Stimulated activated CD4-positive, alpha-beta T cell treated with anti-CD3 and anti-CD28 coated beads, Interleukin-2, amount 100 ng/mL, for 24 hours (primary cell): ENCODE results near the gene PMM1.
A peak's percentile ranks its signal among the peaks of the same experiment; 100 is the strongest.
"Not testable (repeated sequence)": the region's sequence is repeated elsewhere in the genome, so short reads cannot be mapped to it uniquely, and the experiment has no call there.

Source experiments
- DNase-seq, 2 donors: peaks; one replicate each; pipeline ENCODE4 v3.0.0-alpha.2; 2020

The PMM1 gene

DNA sequence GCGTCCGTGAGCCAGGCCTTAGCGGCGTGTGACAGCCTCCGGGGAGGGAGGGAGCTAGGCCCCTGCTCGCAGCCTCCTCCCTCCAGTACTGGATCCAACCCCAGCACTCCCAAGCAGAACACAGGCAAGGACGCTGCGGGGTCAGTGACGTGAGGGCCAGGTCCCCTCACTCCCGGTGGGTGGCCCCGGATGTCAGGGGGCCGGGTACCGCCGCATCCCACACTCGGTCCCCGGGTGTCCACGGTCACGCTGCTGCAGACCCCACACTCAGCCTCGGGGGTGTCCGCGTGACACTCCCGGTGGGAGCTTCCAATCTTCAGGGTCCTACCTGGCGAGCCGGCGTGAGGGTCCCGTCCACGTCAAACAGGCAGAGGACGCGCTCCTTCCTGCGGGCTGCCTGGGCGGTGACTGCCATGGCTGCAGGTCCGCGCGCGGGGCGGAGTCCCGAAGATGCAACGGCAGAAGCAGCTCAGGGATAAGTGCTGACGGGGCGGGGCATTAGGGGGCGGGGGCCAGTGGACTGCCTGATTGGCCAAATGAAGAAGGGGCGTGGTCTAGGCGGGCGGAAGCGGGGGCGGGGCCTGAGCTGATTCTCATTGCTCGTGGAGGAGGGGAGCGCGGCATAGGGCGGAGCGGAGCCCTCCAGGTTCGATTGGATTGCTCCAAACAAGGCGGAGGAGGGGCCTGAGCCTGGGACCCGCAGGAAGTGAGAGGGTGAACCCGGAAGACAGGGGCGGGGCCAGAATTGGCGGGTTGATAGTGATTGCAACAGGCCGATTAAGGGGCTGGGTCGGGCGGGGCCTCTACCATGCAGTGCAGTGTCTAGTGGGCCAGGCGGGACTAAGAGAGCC is at the start of gene PMM1:
PMM1 (minus strand) TSS at position 450 of the 851 bp plus-strand sequence; CDS start at position 415, 35 bp downstream.
- peak; percentile 100 for DNase-seq

DNA sequence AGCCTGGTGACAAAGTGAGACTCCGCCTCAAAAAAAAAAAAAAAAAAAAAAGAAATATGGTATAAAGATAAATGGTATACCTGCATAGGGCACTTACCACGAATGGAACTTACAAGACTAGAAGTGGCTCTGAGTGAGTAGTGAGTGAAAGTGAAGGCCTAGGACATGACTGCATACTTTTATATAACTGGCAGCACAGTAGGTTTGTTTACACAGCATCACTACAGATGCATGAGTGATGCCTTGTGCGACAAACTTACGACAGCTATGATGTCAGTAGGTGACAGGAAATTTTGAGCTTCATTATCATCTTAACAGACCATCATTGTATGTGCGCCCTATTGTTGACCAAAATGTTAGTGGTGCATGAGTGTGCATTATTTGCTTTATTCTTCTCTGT is 49.1 kb upstream of the PMM1 start:
- no peak for DNase-seq

DNA sequence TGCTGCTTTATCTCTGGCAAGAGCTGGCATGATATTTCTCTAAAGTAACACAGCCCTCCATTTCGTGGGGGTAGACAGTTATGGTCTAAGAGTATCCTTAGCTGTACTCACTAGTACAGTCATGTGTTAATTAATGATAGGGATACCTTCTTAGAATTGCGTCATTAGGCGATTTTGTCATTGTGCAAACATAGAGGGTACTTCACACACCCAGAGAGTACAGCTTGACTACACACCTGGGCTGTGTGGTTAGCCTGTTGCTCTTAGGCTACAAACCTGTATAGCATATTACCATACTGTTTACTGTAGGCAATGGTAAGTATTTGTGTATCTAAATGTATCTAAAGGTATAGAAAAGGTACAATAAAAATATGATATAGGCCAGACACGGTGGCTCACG is 48.5 kb upstream of the PMM1 start:
- no peak for DNase-seq

DNA sequence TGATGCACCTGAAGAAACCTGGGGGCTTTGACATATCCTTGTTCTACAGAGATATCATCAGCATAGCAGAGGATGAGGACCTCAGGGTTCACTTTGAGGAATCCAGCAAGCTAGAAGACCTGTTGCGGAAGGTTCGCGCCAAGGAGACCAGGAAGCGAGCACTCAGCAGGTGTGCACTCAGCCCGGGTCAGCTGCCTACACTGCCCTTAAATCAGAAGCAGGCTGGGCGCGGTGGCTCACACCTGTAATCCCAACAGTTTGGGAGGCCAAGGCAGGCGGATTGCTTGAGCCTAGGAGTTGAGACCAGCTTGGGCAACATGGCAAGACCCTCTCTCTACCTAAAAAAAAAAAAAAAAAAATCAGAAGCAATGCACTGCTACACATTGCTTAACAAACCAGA is 48.0 kb upstream of the PMM1 start:
- not testable (repeated sequence) for DNase-seq

DNA sequence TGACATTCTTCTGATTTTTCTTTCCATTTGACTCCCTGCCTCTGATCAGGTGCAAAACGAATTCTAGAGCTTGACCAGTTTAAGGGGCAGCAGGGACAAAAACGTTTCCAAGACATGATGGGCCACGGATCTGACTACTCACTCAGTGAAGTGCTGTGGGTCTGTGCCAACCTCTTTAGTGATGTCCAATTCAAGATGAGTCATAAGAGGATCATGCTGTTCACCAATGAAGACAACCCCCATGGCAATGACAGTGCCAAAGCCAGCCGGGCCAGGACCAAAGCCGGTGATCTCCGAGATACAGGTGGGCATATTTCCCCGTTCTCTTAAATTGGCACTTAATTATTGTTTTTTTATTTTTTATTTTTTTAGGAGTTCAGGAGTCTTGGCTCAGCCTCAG is 46.8 kb upstream of the PMM1 start:
- no peak for DNase-seq

DNA sequence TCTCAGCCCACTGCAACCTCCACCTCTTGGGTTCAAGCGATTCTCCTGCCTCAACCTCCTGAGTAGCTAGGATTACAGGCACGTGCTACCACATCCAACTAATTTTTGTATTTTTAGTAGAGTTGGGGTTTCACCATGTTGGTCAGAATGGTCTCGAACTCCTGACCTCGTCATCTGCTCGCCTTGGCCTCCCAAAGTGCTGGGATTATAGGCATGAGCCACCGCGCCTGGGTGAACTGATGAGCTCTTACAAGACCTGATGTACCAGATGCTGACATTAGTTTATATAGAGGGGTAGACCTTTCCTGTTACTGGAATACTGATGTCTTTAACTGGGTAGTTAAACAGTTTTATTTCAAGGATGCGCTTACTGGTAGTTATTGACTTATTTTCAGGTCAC is 45.0 kb upstream of the PMM1 start:
- not testable (repeated sequence) for DNase-seq

DNA sequence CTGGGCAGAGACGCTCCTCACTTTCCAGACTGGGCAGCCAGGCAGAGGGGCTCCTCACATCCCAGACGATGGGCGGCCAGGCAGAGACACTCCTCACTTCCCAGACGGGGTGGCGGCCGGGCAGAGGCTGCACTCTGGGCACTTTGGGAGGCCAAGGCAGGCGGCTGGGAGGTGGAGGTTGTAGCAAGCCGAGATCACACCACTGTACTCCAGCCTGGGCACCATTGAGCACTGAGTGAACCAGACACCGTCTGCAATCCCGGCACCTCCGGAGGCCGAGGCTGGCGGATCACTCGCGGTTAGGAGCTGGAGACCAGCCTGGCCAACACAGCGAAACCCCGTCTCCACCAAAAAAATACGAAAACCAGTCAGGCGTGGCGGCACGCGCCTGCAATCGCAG is 42.0 kb upstream of the PMM1 start:
- DNase-seq: not testable (repeated sequence)

DNA sequence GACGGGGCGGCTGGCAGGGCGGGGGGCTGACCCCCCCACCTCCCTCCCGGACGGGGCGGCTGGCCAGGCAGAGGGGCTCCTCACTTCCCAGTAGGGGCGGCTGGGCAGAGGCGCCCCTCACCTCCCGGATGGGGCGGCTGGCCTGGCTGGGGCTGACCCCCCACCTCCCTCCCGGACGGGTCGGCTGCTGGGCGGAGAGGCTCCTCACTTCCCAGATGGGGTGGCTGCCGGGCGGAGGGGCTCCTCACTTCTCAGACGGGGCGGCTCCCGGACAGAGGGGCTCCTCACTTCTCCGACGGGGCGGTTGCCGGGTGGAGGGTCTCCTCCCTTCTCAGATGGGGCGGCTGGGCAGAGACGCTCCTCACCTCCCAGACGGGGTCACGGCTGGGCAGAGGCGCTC is 41.5 kb upstream of the PMM1 start:
- not testable (repeated sequence) for DNase-seq

DNA sequence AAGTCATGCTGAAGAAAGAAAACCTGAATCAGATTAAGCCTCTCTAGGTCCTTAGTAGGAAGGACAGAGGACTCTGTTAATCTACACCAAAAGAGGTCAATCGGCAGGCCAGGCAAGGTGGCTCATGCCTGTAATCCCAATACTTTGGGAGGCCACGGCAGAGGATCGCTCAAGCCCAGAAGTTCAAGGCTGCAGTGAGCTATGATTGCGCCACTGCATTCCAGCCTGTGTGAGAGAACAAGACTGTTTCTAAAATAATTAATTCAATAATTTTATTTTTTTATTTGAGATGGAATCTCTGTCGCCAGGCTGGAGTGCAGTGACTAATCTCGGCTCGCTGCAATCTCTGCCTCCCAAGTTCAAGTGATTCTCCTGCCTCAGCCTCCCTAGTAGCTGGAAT is 35.9 kb upstream of the PMM1 start:
- DNase-seq: no peak

DNA sequence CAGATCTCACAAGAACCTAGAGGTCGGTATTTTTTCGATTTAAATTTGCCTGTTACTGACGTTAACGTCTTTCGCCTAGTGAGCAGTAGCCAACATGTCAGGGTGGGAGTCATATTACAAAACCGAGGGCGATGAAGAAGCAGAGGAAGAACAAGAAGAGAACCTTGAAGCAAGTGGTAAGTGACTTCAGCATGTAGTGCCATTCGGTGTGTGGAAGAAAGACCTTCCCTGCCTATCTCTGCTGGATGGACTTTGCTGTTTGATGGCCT is 32.2 kb upstream of the PMM1 start:
- no peak for DNase-seq

DNA sequence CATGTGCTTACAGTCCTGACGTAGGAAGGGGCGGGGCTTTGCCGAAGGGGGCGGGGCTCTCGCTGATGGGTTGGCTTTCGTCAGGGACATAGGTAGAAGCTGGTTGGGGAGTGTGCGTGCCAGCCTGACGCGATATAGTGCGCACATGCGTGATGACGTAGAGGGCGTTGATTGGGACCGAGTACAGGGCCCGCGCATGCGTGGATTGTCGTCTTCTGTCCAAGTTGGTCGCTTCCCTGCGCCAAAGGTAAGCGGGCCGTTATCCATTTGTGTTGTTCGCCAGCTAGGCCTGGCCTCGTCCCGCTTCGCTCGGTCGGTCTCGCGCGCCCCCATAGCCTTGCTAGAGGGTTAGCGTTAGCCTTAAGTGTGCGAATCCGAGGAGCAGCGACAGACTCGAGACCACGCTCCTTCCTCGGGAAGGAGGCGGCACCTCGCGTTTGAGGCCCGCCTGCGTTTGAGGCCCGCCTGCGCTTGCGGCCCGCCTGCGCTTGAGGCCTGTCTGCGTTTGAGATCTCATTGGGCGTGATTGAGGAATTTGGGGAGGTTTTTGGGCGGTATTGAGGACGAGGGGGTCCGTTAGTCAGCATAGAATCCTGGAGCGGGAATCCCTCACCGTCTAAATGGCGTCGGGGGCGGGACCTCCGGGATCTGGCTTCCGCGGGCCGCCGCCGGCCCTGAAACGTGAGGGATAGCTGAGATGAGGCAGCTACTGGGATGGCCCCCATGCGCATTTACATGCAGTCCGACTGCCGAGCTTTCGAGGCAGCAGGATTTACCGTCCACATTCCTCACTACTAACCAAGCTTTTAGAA is 31.7 kb upstream of the PMM1 start, which contains the start of gene XRCC6:
XRCC6 (plus strand) TSS at position 197 of the 812 bp plus-strand sequence. CDS start 710 bp downstream, outside the sequence.
- peak; percentile 100 for DNase-seq

DNA sequence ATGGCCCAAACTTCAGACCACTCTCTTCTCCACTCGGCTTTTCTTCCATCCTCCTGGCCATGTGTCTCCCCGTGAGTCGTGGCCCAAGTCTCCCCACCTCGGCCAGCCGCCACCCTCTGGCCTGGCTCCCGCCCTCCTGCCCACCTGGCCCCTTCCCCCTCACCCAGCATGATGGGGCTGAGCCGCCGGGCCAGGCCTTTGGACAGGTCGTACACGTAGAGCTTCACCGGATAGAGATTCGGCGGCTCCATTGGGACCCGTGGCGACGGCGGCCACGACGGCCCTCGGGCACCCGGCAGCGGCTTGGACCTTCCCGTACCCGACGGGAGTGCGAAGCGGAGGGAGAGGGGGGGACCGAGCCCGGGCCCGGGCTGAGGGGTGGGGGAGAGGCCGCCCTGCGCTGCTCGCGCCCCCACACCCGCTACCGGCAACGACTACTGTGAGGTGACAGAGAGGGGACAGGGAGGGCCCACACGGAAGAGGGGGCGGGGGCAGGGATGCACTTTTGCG is 31.0 kb upstream of the PMM1 start, which contains the start of gene DESI1:
DESI1 (minus strand) TSS at position 455 of the 510 bp plus-strand sequence; CDS start at position 251, 204 bp downstream.
- DNase-seq: peak in 1 of 2 donors; percentile 43

DNA sequence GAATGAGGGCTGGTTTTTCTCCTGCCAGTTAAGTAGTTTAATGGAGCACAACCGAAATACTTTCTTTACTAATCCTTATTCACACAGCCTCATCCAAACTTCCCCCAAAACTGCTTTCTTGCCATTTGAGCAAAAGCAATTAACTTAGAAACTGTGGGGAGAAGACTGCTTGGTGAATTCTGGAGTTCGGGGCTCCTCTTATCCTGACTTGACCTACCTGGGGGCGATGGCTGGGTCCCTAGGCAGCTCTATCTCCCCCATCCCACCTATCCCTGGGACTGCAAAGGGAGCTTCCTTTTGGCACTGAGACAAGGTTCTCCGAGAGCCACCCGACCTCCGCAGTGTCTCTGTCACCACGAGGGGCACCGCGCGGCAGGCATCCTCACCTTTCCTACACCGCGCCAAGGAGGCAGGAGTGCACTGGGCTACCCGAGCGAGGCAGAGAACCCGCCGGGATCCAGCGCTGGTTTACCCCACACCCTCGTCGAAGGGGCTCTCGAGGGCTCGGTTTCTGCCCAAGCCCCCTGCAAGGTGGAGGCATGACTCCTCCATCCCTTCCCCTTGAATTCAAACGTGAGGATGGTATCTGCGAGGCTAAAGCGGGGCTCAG is 30.4 kb upstream of the PMM1 start:
- DNase-seq: peak; percentile 58 to 60

DNA sequence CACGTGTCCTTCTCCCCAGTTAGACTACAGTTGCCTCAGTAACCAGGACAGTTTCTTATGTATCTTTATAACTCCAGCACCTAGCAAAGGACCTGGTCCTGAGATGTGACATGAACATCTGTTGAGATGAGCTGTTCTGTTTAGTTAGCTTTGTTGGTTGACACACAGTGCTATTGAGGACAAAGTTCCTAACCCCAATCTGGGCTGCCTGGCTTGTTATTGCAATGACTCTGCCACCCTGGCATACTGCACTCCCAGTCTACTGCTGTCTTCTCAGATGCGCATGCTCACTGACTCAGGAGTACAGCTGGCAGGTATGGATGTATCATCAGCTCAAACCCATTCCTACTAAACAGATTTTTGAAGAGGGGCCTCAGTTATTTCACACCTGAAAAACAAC is 23.8 kb upstream of the PMM1 start:
- DNase-seq: no peak

DNA sequence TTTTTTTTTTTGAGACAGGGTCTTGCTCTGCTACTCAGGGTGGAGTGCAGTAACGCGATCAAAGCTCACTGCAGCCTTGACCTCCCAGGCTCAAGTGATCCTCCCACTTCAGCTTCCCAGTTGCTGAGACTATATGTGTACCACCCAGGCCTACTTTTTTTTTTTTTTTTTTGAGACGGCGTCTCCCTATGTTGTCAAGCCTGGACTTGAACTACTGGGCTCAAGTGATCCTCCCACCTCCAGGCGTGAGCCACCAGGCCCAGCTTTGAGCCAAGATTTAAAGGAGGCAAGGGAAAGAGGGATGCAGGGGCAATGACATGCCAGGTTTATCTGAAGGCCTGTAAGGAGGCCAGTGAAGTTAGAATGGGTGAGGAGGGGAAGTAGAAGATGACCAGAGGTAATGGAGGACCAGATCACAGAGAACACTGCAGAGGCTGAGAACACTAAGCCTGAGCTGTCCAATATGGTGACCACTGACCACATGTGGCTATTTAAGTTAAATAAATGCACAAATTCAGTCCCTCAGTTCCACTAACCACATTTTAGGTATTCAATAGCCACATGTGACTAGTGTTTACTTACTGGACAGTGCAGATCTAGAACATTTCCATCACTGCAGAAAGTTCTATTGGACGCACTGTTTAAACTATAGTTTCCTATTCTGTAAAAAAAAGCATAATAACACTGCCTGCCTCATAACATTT is 23.1 kb upstream of the PMM1 start:
- no peak for DNase-seq

DNA sequence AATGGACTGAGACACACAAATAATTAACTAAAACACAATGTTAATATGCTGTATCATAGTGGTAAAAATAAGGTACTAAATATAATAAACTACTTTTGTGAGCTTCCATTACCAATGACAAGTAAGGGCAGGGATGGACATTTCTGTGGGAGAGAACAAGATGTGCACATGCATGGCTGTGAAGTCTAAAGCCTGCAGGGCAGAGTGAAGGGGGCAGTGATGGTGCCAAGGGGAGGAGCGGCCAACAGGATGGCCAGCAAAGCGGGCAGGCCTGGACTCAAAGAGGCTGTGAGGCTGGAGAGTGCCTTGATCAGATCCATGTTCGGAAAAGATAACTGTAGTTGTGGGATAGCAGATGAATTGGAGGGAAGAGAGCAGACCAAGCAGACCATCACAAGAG is 18.7 kb upstream of the PMM1 start:
- no peak for DNase-seq

DNA sequence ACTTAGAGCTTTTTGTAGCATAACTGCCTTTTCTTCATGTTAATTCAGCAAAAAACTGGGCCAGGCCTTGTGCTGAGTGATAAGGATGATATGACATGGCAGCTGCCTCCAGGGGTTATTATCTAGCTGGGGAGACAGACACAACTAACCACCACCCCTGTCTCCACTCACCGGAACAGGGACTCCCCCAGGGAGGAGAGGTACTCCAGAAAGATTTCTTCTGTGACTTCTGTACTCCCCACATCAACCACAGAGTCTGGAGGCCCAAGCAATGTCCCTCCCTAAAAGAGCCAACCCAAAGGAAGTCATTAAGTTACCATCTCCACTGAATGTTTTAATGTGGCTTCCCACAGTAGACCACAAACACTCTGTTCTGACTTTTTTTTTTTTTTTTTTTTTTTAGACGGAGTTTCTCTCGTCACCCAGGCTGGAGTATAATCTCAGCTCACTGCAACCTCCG is 14.3 kb upstream of the PMM1 start:
- DNase-seq: peak; percentile 64 to 69

DNA sequence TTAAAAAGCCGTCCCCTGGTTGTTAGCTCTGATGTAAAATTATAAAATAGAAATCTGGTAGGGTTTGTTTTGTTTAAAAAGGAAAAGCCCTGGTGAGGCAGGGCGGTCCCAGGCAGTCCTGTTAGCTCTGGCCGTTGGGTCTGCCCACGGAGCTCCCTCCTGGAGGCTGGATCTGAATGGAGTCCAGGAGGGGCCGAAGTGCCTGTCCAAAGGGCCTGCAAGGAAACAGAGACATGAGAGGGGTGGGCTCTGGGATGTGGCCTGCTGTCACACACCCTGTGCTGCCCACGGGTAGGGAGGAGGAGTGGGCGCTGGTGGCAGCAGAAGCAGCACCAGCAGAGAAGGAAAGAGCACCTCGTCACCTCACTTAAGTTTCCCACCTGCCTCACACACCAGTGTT is 11.3 kb upstream of the PMM1 start:
- DNase-seq: no peak

DNA sequence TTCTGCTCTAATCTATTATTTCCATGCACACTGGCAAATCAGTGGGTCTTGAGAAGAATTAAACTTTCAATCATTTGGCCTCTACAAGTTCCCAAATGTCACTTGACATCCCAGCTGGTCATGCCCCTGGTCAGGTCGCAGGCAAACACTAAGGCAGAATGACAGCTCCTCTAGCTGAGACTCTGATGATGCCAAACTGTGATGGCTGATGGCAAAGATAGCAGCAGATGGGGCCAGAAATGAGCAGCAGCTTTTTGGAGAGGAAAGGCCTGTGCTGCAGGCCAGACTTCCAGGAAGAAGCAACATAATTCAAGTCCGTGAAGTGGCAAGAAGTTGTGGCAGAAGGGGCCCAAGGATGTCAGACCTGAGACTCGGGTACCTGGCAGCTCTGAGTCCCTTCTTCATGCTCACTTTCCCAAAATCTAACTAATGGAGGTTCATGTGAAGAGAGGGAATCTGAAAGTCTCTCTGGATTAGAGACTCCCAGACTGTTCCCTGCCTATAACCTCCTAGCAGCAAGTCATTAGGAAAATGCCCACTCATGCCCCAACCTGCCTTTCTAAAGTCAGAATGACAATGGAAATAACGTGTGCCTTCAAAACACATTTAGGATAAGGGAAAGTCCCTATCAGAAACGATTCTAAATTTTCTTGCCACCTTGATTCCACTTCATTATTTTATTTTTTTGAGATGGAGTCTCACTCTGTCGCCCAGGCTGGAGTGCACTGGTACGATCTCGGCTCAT is 9.4 kb upstream of the PMM1 start:
- DNase-seq: no peak

DNA sequence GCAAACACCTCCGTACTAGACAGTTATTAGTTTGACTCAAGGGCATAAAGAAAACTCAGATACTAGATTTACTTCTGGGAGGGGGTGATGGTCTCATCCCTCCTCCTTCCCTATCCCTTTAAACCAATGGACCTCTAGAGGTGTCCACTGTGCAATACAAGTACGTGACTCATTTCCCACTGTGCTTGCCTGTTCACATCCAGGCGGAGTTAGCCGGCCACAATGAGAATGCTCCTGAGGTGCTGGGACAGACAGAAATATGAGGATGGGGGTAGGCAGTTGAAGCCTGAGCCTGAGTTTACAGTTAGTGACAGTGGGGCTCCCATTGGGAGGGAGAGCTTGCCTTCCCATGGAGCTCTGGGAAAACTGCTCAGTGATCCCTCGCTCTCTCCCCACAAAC is 8.4 kb upstream of the PMM1 start:
- DNase-seq: no peak

DNA sequence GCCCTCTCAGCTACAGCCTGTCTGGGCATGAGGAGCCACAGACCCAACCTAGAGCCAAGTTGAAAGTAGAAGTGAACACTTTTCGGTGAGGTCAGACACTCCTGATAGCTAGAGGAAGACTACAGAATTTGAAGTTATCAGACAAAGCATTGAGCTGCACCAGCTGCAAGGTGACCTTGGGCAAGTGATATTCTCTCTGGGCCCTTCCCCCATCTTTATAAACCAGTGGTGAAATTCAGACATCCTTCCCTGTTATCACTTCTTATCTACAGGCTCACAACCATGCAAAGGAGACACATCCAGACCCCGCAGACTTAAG is 8.0 kb upstream of the PMM1 start:
- no peak for DNase-seq
